Neural cell (in vitro differentiated cells): ENCODE results near the gene RBM33. TPM values are rescaled to one million over a fixed set of nuclear protein-coding genes. Genes with fewer than 3 reads are reported as not detected.

Experiments used
- H2AFZ ChIP-seq: fragments of 200-600, 300-800 bp; sonication (generic), shearing (Covaris generic); 2 replicates; pipeline ENCODE4 v1.6.0; 2014; ENCODE audit warnings: low read depth, mild to moderate bottlenecking, antibody characterized with exemption, low read length, moderate library complexity
- H3F3A ChIP-seq: fragments of 200-600 bp; shearing (Covaris generic); 2 replicates; pipeline ENCODE4 v1.6.1; 2016; ENCODE audit warnings: mild to moderate bottlenecking, moderate library complexity, mixed read lengths, antibody characterized with exemption, low read length; ENCODE audit not compliant: insufficient read depth, poor library complexity, severe bottlenecking
- H3K27ac ChIP-seq: fragments of 200-600, 300-800 bp; sonication (generic), shearing (Covaris generic); 2 replicates; pipeline ENCODE4 v1.5.1; 2014; ENCODE audit warnings: mild to moderate bottlenecking, low read length, moderate library complexity
- H3K27me3 ChIP-seq: fragments of 300-800, 200-600 bp; sonication (generic), shearing (Covaris generic); 2 replicates; pipeline ENCODE4 v1.6.0; 2014; ENCODE audit warnings: mild to moderate bottlenecking, low read depth, low read length, moderate library complexity; ENCODE audit not compliant: insufficient read depth
- H3K36me3 ChIP-seq: fragments of 300-800, 200-600 bp; sonication (generic), shearing (Covaris generic); 2 replicates; pipeline ENCODE4 v1.5.1; 2014; ENCODE audit warnings: mild to moderate bottlenecking, antibody characterized with exemption, low read length, moderate library complexity; ENCODE audit not compliant: insufficient read depth
- H3K4me2 ChIP-seq: fragments of 300-800, 200-600 bp; sonication (generic), shearing (Covaris generic); 2 replicates; pipeline ENCODE4 v1.6.0; 2014; ENCODE audit warnings: mild to moderate bottlenecking, low read length
- H3K4me3 ChIP-seq: fragments of 300-800, 200-600 bp; sonication (generic), shearing (Covaris generic); 2 replicates; pipeline ENCODE4 v1.5.1; 2014; ENCODE audit warnings: mild to moderate bottlenecking, low read length, moderate library complexity
- H3K79me2 ChIP-seq: fragments of 200-600 bp; shearing (Covaris generic); replicated peaks from 2 replicates; pipeline ENCODE4 v1.6.0; 2014; ENCODE audit warnings: mild to moderate bottlenecking, low read length, moderate library complexity; ENCODE audit not compliant: insufficient read depth
- H3K9ac ChIP-seq: fragments of 300-800, 200-600 bp; sonication (generic), shearing (Covaris generic); 2 replicates; pipeline ENCODE4 v1.6.1; 2016; ENCODE audit warnings: mild to moderate bottlenecking, low read length, mixed read lengths
- H3K9me2 ChIP-seq: fragments of 200-600 bp; shearing (Covaris generic); 2 replicates; pipeline ENCODE4 v1.6.1; 2016; ENCODE audit warnings: mild to moderate bottlenecking, low read length, mixed read lengths; ENCODE audit not compliant: insufficient read depth
- H3K9me3 ChIP-seq: fragments of 200-600, 300-800 bp; sonication (generic), shearing (Covaris generic); 2 replicates; pipeline ENCODE4 v1.6.1; 2016; ENCODE audit warnings: mild to moderate bottlenecking, mixed run types, low read length, moderate library complexity, mixed read lengths
- H4K20me1 ChIP-seq: fragments of 200-600 bp; shearing (Covaris generic); 2 replicates; pipeline ENCODE4 v1.6.1; 2016; ENCODE audit warnings: mild to moderate bottlenecking, mixed run types; ENCODE audit not compliant: insufficient read depth
- EP300 ChIP-seq: fragments of 450-650 bp; conservative IDR thresholded peaks from 2 replicates; pipeline ENCODE4 v1.6.1; 2014; ENCODE audit warnings: antibody characterized with exemption, mild to moderate bottlenecking, moderate library complexity; ENCODE audit not compliant: poor library complexity, severe bottlenecking
- EZH2 ChIP-seq: fragments of 200-600, 300-800 bp; shearing (Covaris generic), sonication (generic); IDR thresholded peaks from 2 replicates; pipeline ENCODE4 v1.6.1; 2014; ENCODE audit warnings: antibody characterized with exemption, low read length, borderline replicate concordance, mild to moderate bottlenecking; ENCODE audit not compliant: insufficient read depth, poor library complexity, severe bottlenecking
- MXI1 ChIP-seq: fragments of 450-650 bp; conservative IDR thresholded peaks from 2 replicates; pipeline ENCODE4 v1.6.1; 2014; ENCODE audit warnings: antibody characterized with exemption, mild to moderate bottlenecking; ENCODE audit not compliant: poor library complexity, severe bottlenecking
- POLR2AphosphoS5 ChIP-seq: IDR thresholded peaks from 2 replicates; pipeline ENCODE4 v1.6.1; 2012
- RAD21 ChIP-seq: fragments of 450-650 bp; conservative IDR thresholded peaks from 2 replicates; pipeline ENCODE4 v1.6.1; 2014; ENCODE audit warnings: antibody characterized with exemption, mild to moderate bottlenecking, moderate library complexity
- SMC3 ChIP-seq: fragments of 450-650 bp; conservative IDR thresholded peaks from 2 replicates; pipeline ENCODE4 v1.6.1; 2014; ENCODE audit warnings: antibody characterized with exemption, mild to moderate bottlenecking, moderate library complexity; ENCODE audit not compliant: poor library complexity
- TAF1 ChIP-seq: IDR thresholded peaks from 2 replicates; pipeline ENCODE4 v1.6.1; 2012; ENCODE audit warnings: low read depth
- polyA plus RNA-seq: library from polyadenylated mRNA; depleted of rRNA; stranded (reverse); fragments of >200 nt; gene quantifications from 2 replicates; pipeline ENCODE4 v1.2.3, GENCODE V29; 2014
- TF ChIP-seq, protein P1 (sequence below): IDR thresholded peaks from 2 replicates; pipeline ENCODE4 v1.6.1; 2012; ENCODE audit warnings: borderline replicate concordance
- TF ChIP-seq, protein P2 (sequence below): fragments of 450-650 bp; IDR thresholded peaks from 2 replicates; pipeline ENCODE4 v1.5.1; 2014; ENCODE audit warnings: antibody characterized with exemption, mild to moderate bottlenecking, moderate library complexity; ENCODE audit not compliant: poor library complexity, severe bottlenecking

RBM33 gene
- polyA plus RNA-seq, 1 donor from 2014 or later: 53.2 TPM

GRCh38 chr7:155640629-155641028 is 3.8 kb upstream of the RBM33 start:
- H3K9me3 ChIP-seq: no peaks in the 10 kb centered on the region
- no peak overlapping the region for H3K27ac ChIP-seq
- H3K36me3 ChIP-seq: peaks cover 9% of the 10 kb centered on the region
- H3K4me2 ChIP-seq: no peak overlapping the region
- H3K27me3 ChIP-seq: no peaks in the 10 kb centered on the region
- no peak overlapping the region for H2AFZ ChIP-seq
- H3K9me2 ChIP-seq: no peaks in the 10 kb centered on the region
- peaks cover 10% of the 10 kb centered on the region for H3K79me2 ChIP-seq
- H3K9ac ChIP-seq: no peak overlapping the region
- no peak overlapping the region for H3K4me3 ChIP-seq
- H3F3A ChIP-seq: no peaks in the 10 kb centered on the region
- TF ChIP-seq, protein P1, sequence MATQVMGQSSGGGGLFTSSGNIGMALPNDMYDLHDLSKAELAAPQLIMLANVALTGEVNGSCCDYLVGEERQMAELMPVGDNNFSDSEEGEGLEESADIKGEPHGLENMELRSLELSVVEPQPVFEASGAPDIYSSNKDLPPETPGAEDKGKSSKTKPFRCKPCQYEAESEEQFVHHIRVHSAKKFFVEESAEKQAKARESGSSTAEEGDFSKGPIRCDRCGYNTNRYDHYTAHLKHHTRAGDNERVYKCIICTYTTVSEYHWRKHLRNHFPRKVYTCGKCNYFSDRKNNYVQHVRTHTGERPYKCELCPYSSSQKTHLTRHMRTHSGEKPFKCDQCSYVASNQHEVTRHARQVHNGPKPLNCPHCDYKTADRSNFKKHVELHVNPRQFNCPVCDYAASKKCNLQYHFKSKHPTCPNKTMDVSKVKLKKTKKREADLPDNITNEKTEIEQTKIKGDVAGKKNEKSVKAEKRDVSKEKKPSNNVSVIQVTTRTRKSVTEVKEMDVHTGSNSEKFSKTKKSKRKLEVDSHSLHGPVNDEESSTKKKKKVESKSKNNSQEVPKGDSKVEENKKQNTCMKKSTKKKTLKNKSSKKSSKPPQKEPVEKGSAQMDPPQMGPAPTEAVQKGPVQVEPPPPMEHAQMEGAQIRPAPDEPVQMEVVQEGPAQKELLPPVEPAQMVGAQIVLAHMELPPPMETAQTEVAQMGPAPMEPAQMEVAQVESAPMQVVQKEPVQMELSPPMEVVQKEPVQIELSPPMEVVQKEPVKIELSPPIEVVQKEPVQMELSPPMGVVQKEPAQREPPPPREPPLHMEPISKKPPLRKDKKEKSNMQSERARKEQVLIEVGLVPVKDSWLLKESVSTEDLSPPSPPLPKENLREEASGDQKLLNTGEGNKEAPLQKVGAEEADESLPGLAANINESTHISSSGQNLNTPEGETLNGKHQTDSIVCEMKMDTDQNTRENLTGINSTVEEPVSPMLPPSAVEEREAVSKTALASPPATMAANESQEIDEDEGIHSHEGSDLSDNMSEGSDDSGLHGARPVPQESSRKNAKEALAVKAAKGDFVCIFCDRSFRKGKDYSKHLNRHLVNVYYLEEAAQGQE: no peak
- no peak for TF ChIP-seq EZH2
- H4K20me1 ChIP-seq: no peaks in the 10 kb centered on the region

DNA sequence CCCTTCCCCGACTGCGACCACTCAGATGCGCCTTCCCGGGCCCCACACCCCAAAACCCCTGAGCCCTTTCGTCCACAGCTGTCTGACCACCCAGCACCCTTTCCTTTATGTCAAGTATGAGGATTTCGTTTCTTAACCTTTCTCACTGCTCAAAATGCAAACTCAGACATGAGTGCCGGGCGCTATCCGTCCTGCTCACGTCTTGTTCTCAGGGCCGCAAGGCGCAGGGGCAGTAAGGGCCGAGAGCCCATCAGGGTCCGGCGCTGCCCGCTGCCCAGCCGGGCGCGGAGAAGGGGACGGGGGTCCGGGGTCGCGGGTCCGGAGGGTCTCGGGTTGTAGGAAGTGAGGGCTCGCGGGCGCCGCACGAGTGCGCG is 670 bp upstream of the RBM33 start:
- Histone ChIP-seq H3K79me2 (peaks cover 42% of the 10 kb centered on the region), H3K36me3 (peaks cover 9% of the 10 kb centered on the region), H3K9me3 (no peaks in the 10 kb centered on the region), H3K27ac (peak overlapping the region; percentile 95), H3F3A (no peaks in the 10 kb centered on the region), H3K4me2 (peak overlapping the region; percentile 82), H2AFZ (peak overlapping the region; percentile 98), H3K4me3 (peak overlapping the region; percentile 93), H3K9ac (peak overlapping the region; percentile 98), H3K27me3 (no peaks in the 10 kb centered on the region), H3K9me2 (no peaks in the 10 kb centered on the region), H4K20me1 (no peaks in the 10 kb centered on the region)
- no peak for TF ChIP-seq MXI1
- TF ChIP-seq POLR2AphosphoS5: no peak
- TF ChIP-seq, protein P2, sequence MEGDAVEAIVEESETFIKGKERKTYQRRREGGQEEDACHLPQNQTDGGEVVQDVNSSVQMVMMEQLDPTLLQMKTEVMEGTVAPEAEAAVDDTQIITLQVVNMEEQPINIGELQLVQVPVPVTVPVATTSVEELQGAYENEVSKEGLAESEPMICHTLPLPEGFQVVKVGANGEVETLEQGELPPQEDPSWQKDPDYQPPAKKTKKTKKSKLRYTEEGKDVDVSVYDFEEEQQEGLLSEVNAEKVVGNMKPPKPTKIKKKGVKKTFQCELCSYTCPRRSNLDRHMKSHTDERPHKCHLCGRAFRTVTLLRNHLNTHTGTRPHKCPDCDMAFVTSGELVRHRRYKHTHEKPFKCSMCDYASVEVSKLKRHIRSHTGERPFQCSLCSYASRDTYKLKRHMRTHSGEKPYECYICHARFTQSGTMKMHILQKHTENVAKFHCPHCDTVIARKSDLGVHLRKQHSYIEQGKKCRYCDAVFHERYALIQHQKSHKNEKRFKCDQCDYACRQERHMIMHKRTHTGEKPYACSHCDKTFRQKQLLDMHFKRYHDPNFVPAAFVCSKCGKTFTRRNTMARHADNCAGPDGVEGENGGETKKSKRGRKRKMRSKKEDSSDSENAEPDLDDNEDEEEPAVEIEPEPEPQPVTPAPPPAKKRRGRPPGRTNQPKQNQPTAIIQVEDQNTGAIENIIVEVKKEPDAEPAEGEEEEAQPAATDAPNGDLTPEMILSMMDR: no peak
- no peak for TF ChIP-seq RAD21
- TF ChIP-seq, protein P1: no peak
- no peak for TF ChIP-seq EP300
- no peak for TF ChIP-seq SMC3
- no peak for TF ChIP-seq TAF1
- TF ChIP-seq EZH2: no peak
